HG03442 (cell line): ENCODE measurements around the gene XXYLT1.

Experiments
- ATAC-seq: cut with Tn5 transposase; IDR thresholded peaks from one replicate; pipeline ENCODE4 v1.9.1; 2021; ENCODE audit warnings: mild to moderate bottlenecking, moderate library complexity; ENCODE audit not compliant: unreplicated experiment

Gene XXYLT1

DNA sequence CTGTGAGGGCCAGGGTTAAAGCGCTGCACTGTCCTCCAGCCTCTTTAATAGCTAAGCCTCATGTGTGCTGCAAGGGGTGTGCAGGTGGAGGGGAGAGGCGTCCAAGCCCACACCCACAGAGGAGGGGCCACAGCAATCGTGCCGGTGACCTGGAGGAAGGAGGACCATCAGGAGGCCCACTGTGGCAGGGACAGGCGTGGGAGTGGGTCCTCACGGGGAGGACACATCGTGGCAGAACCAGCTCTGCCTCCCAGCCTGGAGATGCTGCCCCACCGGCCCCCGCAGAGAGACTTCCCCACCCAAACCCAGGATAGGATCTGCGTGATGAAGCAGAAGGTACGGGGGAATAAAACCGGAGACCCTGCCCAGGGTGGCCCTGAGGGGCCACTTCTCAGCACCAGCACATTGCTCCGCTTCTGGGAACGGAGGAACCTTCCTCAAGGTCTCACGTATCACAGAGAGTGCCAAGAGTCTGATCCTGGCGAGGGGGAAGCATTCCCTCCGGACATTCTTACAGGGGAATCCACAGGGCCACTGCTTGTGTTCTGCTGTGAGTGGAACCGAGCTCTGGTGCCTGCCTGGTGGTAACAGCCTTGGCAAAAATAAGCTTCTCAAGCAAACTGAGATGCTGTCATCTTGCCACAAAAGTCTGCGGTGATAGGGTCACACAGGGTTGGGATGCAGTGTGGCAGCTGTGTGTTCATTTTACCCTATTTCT lies 199.8 kb downstream of the XXYLT1 start:
- ATAC-seq = no peak

DNA sequence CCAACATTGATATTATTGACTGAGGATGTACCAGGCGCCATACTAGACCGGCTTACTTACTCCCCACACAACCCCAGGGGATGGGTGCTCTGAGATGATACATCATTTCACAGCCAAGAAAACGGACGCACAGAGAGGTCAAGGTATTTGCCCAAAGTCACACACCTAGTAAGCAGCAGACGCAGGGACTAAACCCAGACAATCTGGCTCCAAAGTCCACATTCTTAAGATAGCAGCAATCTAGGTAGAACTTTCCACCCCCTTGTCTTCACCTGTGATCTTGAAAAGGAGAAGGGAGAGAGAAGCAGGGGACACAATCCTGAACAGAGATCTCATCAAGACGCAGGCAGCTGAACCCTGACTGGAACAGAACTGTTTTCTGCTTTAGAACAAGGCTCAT lies 200.6 kb downstream of the XXYLT1 start:
- no peak for ATAC-seq

DNA sequence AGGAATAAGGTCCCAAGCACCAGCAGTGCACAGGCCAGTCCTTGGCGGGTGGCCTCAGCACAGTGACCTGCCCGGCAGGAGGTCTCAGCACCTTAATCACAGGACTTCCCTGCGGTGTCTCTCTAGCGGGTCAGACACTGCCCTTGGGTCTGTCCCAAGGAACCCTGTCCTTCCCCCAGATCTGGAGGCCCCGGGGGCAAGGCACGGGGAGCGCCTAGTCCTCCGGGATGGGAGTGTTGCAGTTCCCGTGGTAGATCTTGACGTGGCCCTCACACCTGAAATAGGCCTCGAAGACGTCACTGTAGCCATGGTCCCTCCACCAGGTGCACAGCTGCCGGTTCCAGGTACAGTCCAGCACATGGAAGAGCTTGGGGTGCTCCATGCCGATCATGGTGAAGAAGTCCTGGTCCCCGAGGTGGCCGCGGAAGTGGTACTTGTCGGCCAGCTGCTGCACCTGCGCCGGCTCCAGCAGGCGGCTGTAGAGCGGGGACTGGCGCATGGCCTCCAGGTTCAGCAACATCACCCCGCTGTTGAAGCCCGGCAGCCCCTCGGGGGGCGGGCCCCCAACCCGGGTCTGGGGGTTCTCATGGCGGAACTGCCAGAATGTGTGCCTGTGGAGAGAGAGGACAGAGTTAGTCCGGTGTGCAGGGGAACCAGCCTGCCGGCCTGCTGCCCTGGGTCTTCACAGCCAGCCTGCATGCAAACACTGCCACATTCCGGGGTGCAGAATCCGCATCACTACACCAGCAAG lies 201.3 kb downstream of the XXYLT1 start:
- ATAC-seq = no peak

DNA sequence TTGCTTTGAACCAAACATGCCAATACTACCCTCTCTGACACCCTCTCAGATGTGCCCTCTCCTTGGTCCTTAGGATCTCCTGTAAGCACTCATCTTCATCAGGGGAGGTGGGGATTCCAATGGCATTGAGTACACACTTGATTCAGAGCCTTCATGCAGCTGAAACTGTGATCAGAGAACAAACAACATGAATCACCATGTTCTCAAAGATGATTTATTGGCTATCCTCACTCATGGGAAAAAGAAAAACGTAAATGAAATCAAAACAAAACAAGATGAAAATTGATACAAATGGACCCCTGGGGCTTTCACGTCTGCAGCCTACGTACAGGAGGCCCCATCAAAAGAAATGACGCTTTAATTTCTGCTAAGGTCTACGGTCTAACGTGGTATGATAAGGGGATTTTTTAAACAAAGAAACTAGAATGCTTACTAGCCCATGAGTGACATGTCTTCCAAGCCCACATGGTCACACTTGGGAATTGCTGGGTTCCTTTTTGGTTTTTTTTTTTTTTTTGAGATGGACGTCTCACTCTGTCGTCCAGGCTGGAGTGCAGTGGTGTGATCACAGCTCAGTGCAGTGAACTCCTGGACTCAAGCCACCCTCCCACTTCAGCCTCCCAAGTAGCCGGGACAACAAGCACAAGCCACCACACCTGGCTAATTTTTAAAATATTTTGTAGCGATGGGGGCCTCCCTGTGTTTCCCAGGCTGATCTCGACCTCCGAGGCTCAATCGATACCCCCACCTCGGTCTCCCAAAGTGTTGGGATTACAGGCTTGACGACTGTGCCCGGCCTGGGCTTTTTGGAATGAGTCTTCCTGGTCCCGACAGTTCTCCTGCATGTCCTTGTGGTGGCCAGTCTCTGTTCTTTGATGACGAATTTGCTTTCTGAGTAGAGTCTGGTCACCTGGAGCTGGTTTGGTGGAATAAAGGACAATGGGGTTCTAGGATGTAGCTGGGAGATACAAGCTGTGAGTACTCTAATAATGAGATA lies 202.6 kb downstream of the XXYLT1 start:
- ATAC-seq = no peak

DNA sequence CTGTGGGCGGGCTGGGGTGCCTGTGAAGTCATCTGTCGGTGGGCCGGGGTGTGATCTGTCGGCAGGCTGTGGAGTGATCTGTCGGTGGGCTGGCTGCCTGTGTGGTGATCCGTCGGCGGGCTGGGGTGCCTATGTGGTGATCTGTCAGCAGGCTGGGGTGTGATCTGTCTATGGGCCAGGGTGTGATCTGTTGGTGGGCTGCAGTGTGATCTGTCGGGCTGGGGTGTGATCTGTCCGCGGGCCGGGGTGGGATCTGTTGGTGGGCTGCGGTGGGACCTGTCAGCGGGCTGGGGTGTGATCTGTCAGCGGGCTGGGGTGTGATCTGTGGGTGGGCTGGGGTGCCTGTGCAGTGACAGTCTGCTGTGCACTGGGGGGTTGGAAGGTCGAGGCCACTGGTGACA lies 204.5 kb downstream of the XXYLT1 start:
- no peak for ATAC-seq

DNA sequence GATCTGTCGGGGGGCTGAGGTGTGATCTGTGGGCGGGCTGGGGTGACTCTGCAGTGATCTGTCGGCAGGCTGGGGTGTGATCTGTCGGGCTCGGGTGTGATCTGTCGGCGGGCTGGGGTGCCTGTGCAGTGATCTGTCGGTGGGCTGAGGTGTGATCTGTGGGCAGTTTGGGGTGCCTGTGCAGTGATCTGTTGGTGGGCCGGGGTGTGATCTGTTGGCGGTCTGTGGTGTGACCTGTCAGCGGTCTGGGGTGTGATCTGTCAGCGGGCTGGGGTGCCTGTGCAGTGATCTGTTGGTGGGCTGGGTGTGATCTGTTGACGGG lies 205.1 kb downstream of the XXYLT1 start:
- no peak for ATAC-seq

DNA sequence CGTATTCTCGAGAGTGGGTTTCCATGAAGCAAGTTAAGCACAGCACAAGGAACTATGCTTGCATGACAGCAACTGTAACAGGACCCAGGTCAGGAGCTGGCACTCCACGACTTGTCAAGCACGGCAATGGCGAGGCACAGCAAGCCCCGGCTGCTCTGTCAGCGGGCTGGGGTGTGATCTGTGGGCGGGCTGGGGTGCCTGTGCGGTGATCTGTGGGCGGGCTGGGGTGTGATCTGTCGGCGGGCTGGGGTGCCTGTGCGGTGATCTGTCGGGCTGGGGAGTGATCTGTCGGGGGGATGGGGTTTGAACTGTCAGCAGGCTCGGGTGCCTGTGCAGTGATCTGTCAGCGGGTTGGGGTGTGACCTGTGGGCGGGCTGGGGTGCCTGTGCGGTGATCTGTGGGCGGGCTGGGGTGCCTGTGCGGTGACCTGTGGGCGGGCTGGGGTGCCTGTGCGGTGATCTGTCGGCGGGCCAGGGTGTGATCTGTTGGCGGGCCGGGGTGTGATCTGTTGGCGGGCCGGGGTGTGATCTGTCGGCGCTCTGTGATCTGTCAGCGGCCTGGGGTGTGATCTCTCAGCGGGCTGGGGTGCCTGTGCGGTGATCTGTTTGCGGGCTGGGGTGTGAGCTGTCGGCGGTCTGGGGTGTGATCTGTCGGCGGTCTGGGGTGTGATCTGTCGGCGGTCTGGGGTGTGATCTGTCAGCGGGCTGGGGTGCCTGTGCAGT lies 205.7 kb downstream of the XXYLT1 start:
- ATAC-seq = no peak

DNA sequence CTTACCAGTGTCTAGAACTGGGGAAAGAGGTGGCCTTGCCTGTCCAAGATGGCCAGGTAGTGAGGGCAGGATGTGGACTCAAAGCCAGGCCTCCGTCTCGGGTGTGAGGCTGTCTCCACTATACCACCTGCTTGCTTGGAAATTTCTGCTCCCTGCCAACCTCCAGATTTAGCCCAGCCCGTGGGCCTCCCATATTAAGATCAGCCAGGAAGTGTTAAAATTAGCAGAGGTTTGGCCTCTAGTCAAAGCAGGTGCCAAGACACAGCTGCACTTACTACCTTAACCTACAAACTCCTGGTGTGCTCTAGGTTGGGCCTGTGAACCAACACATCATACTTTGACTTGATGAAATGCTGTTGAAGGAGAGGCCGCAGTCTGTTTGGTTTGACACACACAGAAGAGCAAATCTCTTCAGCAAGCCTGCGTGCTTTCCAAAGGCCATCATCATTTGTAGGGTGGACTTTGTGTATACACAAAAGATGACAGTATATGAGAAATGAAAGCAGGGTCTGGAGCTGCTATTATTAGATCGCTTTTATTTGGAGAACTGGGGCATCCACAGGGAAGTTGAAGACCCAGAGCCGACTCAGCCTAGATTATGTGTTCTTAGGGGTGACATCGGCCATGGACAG lies 206.5 kb downstream of the XXYLT1 start:
- ATAC-seq = no peak

DNA sequence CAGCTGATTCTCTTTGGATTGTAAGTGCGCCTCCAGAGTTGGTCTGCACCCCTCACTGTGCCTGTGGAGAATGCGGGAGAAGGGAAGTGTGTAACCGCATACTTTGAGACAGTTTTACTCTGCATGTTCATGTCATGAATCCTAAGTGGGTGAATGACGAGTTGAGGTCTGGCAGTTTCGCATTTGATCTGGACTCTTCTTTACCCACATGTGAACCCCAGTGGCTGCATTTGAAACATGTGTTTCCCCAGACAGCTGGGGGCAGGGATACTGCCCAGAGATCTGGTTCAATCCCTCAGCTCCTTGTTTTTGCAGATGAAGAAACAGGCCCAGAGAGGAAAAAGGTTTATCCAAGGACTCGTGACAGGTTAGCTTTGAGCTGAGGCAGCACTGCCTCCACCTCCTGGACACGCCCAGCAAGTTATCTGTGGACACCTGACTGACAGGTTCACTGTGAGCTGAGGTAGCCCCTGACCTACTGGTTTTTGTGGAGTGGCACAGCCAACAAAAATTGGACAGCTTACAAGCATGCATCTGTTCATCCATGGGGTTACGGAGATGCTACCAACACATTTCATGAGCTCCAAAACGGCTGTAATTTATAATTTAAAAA lies 207.3 kb downstream of the XXYLT1 start:
- no peak for ATAC-seq

DNA sequence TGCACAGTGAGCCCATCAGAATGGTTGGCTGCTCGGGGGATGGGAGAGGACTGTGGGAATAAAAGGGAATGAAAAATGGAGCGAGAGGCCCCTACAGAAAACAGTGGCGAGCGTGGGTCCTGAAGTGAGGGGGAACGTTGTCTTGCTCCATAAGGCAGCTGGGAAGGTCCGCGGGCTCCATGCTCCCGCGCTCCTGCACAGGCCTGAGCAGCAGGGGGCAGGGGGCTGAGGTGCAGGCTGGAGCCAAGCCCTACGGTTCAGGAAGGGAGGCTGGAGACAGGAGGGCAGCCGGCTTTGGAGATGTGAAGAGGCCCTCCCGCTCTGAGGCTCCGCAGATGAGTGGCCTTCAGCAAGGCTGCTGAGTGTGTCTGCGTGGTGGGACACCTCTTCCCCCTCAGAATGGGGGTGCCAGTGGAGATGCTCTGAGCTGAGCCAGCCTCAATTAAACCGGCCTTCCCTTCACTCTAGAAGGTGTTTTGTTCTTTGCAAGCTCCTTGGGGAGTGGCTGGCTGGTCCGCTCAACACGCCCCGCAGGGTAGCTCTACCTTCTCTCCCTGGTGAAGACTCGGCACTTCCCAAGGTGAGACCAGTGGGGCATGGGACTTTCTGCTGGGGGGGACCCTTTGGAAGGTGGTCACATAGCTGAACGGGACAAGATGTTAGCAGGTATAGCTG lies 208.0 kb downstream of the XXYLT1 start:
- no peak for ATAC-seq

DNA sequence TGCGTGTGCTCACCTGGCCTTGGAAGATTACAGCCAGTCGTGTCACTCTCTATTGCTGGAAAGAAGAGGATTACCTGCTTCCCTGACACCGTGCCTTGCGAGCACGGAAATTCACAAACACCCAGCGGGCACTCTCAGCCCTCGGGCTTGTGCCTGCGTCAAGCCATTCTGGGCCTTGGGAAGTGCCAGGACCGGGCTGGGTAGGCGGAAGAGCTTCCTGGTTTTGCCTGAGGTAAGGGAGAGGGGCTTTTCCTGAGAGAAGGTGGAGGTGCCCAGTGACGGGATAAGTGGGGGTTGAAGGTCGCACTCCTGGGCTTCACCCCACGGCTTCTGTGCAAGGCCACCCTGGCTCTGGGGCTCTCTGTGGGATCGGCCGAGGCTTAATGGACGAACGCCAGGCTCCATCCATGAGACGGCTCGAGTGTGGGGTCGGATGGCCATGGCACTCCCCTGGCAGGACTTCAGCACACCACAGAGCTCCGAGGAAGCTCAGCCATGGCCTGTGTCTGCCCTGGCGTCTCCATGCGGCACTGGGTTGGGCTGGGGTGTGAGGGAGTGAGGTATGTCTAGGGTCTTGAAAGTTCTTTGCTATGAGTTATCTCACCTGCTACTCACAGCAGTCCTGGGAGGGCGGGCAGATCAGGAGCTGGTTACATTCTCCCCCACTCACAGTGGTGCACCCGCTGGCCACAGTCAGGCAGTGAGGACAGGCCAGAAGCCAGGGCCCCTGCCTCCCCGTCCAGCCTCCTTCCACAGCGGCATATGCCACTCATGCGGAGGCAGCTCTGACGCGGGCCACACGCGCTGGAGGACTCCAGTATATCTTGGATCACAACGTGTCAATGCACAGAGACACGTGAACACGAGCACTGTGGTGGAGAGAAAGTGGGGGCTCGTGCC lies 209.0 kb downstream of the XXYLT1 start:
- ATAC-seq = no peak

DNA sequence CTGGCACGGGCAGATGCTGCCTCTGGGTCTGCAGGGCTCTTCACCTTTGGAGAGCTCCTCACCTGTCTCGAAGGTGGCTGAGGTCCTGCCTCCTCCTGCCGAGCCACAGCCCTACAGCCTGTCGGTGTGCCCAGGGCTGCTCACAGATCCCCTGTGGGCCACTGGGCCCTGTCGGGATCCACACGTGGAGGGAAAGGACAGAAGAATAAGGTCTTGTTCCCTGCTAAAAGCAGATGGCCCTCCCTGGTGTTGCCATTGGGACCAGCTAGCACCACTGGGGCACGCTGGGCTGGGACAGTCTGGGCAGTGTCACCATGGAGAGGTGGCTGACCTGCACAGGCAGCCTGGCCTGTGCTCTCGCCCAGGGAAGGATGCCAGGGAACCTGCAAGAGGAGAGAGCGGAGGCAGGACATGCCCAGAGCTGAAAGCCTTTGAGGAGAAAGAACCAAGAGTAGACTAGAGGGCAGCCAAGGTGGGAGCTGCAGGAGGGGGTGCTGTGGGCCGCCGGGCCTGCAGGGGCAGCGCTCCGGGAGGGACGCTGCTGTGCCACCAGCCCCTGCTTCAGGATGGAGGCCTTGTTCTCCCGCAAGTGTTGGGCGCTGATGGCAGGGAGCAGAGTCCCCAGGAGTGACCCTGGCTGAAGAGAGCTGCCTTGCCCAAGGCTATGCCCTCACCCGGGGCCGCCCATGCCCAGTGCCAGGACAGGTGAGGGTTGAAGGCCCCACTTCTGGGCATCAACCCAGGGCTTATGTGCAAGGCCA lies 210.2 kb downstream of the XXYLT1 start:
- no peak for ATAC-seq

DNA sequence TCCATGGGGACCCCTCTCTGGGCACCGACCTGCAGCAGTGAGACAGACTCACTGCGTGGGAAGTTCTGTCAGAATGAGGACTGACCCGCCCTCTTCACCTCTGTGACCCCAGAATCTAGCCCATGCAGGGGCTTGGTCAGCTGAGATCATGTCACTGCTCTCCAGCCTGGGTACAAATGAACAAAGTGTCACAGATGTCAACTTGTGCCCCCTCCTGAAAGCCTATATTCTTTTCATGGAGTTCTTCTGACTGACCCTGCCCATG lies 210.8 kb downstream of the XXYLT1 start:
- ATAC-seq = no peak

DNA sequence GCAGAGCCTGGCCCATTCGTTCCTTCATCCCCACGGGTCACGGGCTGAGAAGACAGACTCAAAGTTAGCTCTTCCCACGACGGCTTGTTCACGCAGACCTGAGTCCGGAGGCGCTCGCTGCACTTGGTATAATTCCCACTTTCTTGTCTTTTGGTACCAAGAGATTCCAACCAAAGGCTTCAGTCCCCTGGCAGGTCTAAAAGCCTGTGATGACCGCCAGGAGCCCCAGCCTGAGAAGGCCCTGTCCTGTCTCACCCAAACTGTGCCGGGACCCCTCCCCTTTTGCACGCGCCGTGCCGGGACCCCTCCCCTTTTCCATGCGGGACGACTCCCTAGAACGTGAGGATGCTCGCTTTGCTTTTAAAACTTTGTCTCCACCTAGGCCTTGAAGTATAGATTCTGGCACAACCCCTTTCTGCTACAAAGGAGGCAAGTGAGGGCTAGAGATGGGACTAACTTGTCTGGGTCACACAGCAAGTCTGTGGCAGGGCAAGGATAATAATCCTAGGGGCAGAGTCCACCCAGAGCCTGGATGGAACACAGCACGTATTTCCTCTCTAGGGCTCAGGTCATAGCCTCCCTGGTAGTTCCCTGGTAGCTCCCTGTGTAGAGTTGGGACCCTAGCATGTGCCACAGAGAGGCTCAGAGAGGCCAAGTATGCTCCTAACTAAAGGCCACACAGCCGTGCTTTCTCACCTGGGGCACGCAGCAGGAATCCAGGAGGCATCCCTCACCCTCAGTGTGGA lies 211.3 kb downstream of the XXYLT1 start:
- no peak for ATAC-seq

DNA sequence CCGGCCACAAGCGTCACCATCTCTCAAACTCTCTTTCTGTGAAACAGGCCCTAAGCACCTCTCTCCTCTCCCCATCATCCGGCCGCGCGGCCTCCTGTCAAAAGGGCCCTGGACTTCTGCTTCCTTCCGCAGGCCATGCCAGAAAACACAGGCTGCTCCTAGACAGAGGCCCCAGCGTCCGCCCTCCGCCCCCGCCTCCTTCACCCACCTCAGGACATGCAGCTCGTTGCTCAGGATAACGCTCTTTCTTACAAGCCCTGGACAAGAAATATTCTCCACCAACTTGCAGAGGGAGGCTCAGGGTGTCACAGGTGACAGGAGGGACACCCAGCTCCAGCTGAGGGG lies 212.0 kb downstream of the XXYLT1 start:
- ATAC-seq = no peak

DNA sequence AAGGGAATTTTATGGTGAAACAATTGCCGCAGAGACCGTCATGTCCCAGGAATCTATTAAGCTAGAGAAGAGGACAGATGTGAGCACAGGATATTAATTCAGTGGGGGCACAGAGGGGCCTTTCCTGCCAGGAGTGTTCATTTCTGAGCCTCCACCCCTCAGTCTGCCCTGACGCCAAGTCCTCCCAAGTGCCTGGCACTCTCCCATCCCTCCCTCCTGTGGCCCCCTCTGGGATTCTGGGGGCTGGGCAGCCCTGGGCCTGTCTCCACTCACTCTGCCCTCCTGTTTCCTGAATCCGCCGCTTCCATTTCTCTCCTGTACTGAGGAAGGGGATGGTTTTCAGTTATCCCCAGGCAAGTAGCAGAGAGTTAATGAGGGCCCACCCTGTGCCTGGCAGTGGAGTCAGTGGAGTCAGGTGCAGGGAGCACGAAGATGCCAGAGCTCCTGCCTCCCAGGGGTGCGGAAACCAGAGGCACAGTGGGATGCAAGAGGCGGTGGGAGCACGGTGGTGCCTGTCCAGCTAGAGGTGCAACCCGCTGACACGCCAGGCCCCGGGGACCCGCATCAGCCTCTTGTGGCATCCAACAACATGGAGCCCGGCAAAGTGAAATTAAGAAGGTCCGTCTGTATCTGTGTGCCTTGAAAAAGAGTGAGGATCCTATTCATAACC lies 212.5 kb downstream of the XXYLT1 start:
- ATAC-seq = no peak

DNA sequence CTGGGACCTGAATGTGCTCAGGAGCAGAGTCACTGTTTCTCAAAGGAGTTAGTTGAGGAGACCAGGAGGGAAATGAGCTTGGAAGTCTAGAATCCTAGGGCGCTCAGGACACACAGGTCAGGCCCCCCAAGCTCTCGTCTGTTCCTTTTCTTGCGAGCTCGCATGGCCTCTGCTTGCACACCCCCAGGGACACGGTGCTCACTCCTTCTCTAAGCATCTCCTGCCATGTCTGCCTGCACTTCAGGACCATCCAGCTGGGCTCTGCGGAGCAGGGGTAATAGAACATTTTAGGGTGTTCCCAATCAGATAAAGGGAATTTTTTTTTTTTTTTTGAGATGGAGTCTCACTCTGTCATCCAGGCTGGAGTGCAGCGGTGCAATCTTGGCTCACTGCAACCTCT lies 213.2 kb downstream of the XXYLT1 start:
- no peak for ATAC-seq
